DND-41 (cell line): ENCODE measurements around the gene HSH2D.
"Not testable (repeated sequence)": the region's sequence is repeated elsewhere in the genome, so short reads cannot be mapped to it uniquely, and the experiment has no call there.

Experiments used
- ATAC-seq: fragments of 200-7000 bp; cut with Tn5 transposase; 3 replicates; pipeline ENCODE4 v1.9.1; 2021; ENCODE audit warnings: low read depth; ENCODE audit not compliant: insufficient read depth
- DNase-seq: peaks from one replicate; pipeline ENCODE4 v3.0.0-alpha.2; 2020
- H2AFZ ChIP-seq: 2 replicates; pipeline ENCODE4 v1.6.0; 2012; ENCODE audit warnings: low read depth, low read length
- H3K27ac ChIP-seq: 2 replicates; pipeline ENCODE4 v1.5.1; 2012; ENCODE audit warnings: low read length, inconsistent platforms
- H3K27me3 ChIP-seq: fragments of 200-600 bp; sonication (generic); 2 replicates; pipeline ENCODE4 v1.6.0; 2012; ENCODE audit warnings: low read length, mild to moderate bottlenecking, inconsistent platforms; ENCODE audit not compliant: insufficient read depth, poor library complexity
- H3K36me3 ChIP-seq: 2 replicates; pipeline ENCODE4 v1.5.1; 2012; ENCODE audit warnings: low read length, inconsistent platforms; ENCODE audit not compliant: insufficient read depth
- H3K4me1 ChIP-seq: 2 replicates; pipeline ENCODE4 v1.5.1; 2012; ENCODE audit warnings: mild to moderate bottlenecking, low read length; ENCODE audit not compliant: insufficient read depth
- H3K4me2 ChIP-seq: 2 replicates; pipeline ENCODE4 v1.6.0; 2012; ENCODE audit warnings: mild to moderate bottlenecking, moderate library complexity, low read length, inconsistent platforms; ENCODE audit not compliant: insufficient read depth
- H3K4me3 ChIP-seq, 2 experiments: fragments of 200-600 bp in 1 of 2; shearing (Covaris generic) in 1 of 2; 2 replicates each; pipeline ENCODE4 v1.5.1; 2012 to 2016; ENCODE audit warnings: inconsistent platforms in 2 of 2, low read length in 2 of 2, mild to moderate bottlenecking in 2 of 2, low read depth in 1 of 2, moderate library complexity in 1 of 2
- H3K79me2 ChIP-seq: 2 replicates; pipeline ENCODE4 v1.6.0; 2012; ENCODE audit warnings: low read length, inconsistent platforms; ENCODE audit not compliant: insufficient read depth
- H3K9ac ChIP-seq: 2 replicates; pipeline ENCODE4 v1.6.0; 2012; ENCODE audit warnings: low read depth, mild to moderate bottlenecking, inconsistent platforms, low read length, moderate library complexity
- H3K9me3 ChIP-seq: 2 replicates; pipeline ENCODE4 v1.5.1; 2012; ENCODE audit warnings: low read length, moderate library complexity, mild to moderate bottlenecking, inconsistent platforms; ENCODE audit not compliant: insufficient read depth, severe bottlenecking
- H4K20me1 ChIP-seq: 2 replicates; pipeline ENCODE4 v1.6.0; 2012; ENCODE audit warnings: low read length; ENCODE audit not compliant: insufficient read depth
- EZH2 ChIP-seq: IDR thresholded peaks from 3 replicates; pipeline ENCODE4 v1.6.1; 2012; ENCODE audit warnings: borderline replicate concordance, low read depth, mild to moderate bottlenecking, moderate library complexity, low read length, inconsistent platforms; ENCODE audit not compliant: severe bottlenecking
- TF ChIP-seq, protein P1 (sequence below): IDR thresholded peaks from 2 replicates; pipeline ENCODE4 v1.5.1; 2012; ENCODE audit warnings: borderline replicate concordance, low read length, moderate library complexity, mild to moderate bottlenecking; ENCODE audit not compliant: poor library complexity, severe bottlenecking; ENCODE audit errors: extremely low read depth

Gene HSH2D

DNA sequence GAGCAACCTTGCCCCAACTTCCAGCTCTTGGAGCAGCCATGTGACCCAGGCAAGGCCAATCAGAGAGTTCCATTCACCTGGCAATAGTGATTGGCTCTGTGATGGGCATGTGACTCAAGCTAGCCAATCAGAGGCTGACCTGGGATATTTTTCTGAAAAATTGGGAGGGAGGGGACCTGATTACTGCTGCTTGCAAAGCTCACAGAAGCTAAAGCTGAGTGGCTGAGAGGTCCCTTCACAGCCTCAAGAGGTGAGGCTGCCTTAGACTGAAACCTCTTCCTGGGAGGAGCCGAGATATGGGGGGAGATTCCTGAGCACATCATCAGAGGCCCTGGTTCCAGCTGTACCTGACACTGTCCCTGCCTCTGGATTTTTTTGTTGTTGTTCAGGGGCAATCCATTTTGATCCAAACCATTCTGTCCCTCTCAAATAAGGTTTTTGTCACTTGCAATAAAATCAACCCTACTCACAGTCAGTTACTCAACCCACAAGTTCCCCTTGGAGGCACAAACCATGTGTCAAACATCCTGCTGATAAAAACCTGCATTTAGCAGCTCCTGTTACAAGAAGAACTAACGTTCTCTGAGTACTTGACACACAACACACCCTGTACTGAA lies 25.1 kb downstream of the HSH2D start:
- H2AFZ ChIP-seq: no peak overlapping the region
- H3K4me1 ChIP-seq: no peaks in the 10 kb centered on the region
- no peak for DNase-seq

DNA sequence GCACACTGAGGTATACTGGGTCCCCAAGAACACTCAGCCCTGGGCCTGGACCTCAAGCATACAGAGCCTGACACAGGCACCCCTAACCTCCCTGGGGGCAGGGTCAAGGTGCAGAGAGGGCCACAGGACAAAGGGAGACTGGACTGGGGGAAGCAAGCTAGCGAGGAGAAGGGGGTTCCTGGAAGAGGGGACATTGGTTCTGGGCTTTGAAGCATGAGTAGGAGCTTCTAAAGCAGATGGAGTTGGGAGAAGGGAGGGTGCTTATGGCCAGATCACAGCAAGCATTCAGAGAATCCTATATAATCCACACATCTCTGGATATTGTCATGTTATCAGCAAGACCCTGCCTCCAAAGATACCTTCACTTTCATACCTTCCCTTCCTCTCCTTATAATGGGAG lies 26.6 kb downstream of the HSH2D start:
- H2AFZ ChIP-seq: no peak overlapping the region
- no peaks in the 10 kb centered on the region for H3K4me1 ChIP-seq
- no peak overlapping the region for H3K4me2 ChIP-seq
- DNase-seq (no peak), ATAC-seq (no peak)
- no peak overlapping the region for H3K27ac ChIP-seq
- H4K20me1 ChIP-seq: peaks cover 4% of the 10 kb centered on the region; the same call in 1 of the 2 replicates
- no peak overlapping the region for H3K9ac ChIP-seq
- H3K79me2 ChIP-seq: no peaks in the 10 kb centered on the region
- TF ChIP-seq, protein P1, sequence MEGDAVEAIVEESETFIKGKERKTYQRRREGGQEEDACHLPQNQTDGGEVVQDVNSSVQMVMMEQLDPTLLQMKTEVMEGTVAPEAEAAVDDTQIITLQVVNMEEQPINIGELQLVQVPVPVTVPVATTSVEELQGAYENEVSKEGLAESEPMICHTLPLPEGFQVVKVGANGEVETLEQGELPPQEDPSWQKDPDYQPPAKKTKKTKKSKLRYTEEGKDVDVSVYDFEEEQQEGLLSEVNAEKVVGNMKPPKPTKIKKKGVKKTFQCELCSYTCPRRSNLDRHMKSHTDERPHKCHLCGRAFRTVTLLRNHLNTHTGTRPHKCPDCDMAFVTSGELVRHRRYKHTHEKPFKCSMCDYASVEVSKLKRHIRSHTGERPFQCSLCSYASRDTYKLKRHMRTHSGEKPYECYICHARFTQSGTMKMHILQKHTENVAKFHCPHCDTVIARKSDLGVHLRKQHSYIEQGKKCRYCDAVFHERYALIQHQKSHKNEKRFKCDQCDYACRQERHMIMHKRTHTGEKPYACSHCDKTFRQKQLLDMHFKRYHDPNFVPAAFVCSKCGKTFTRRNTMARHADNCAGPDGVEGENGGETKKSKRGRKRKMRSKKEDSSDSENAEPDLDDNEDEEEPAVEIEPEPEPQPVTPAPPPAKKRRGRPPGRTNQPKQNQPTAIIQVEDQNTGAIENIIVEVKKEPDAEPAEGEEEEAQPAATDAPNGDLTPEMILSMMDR: no peak
- no peak for TF ChIP-seq EZH2
- H3K4me3 ChIP-seq: no peak overlapping the region
- H3K27me3 ChIP-seq: no peaks in the 10 kb centered on the region
- no peaks in the 10 kb centered on the region for H3K36me3 ChIP-seq
- H3K9me3 ChIP-seq: no peaks in the 10 kb centered on the region

More for the DNA sequence above, 25.1 kb downstream of the HSH2D start:
- Histone ChIP-seq H3K4me2 (no peak overlapping the region), H3K27ac (no peak overlapping the region), H3K9ac (no peak overlapping the region), H3K9me3 (no peaks in the 10 kb centered on the region), H3K27me3 (no peaks in the 10 kb centered on the region), H3K79me2 (no peaks in the 10 kb centered on the region), H3K4me3 (no peak overlapping the region), H4K20me1 (peaks cover 4% of the 10 kb centered on the region; the same call in 1 of the 2 replicates), H3K36me3 (no peaks in the 10 kb centered on the region)
- ATAC-seq: peak; percentile 31; the same call in 1 of the 3 replicates
- no peak for TF ChIP-seq EZH2
- TF ChIP-seq, protein P1: no peak

DNA sequence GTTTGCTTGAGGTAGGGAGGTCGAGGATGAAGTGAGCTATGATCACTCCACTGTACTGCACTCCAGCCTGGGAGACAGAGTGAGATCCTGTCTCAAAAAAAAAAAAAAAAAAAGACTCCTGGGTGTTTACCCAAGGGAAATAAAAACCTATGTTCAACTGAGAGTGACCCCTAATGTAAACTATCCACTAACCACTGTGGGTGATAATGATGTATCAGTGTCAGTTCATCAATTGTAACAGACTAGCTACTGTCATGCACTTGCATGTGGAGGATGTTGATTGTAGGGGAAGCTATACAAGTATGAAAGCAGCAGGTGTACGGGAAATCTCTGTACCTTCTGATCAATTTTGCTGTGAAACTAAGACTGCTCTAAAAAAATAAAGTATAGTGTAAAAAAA lies 32.5 kb downstream of the HSH2D start:
- Histone ChIP-seq H3K9ac (no peak overlapping the region), H4K20me1 (peaks cover 4% of the 10 kb centered on the region; the same call in 1 of the 2 replicates), H3K79me2 (no peaks in the 10 kb centered on the region), H3K27ac (no peak overlapping the region), H3K4me2 (no peak overlapping the region), H3K4me3 (no peak overlapping the region), H2AFZ (no peak overlapping the region), H3K36me3 (no peaks in the 10 kb centered on the region), H3K27me3 (no peaks in the 10 kb centered on the region), H3K4me1 (no peaks in the 10 kb centered on the region), H3K9me3 (no peaks in the 10 kb centered on the region)
- TF ChIP-seq, protein P1: no peak
- TF ChIP-seq EZH2: no peak
- ATAC-seq (no peak), DNase-seq (no peak)

DNA sequence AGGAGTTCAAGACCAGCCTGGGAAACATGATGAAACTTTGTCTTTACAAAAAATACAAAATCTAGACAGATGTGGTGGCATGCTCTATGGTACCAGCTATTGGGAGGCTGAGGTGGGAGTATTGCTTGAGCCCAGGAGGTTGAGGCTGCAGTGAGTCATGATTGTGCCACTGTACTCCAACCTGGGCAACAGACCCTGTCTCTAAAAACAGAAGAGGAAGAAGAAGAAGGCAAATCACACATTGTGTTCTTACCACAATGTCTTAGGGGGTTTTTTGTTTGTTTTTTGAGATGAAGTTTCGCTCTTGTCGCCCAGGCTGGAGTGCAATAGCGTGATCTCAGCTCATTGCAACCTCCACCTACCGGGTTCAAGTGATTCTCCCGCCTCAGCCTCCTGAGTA lies 35.4 kb downstream of the HSH2D start:
- H3K4me2 ChIP-seq, H4K20me1 ChIP-seq, H3K9me3 ChIP-seq, H3K79me2 ChIP-seq, DNase-seq, H3K27ac ChIP-seq, ATAC-seq, H2AFZ ChIP-seq, H3K36me3 ChIP-seq, H3K4me1 ChIP-seq, H3K27me3 ChIP-seq, H3K4me3 ChIP-seq, H3K9ac ChIP-seq: not testable (repeated sequence)
